HepG2 (cell line): ENCODE measurements around the gene GPRC5D. TPM values are rescaled to one million over a fixed set of nuclear protein-coding genes. Genes with fewer than 3 reads are reported as not detected.

ENCODE experiments used
- ATAC-seq: fragments of 200-7000 bp; cut with Tn5 transposase; 3 replicates; pipeline ENCODE4 v1.9.1; 2020; ENCODE audit warnings: mild to moderate bottlenecking, moderate library complexity
- BruUV-seq: library from RNA; stranded (reverse); fragments of 400-500 nt; replicated peaks from 2 replicates; lab custom pipeline; 2021; lab: Mats Ljungman, UMichigan
- CTCF ChIA-PET: fragments of 300-600 bp; formaldehyde crosslinking; extraction: SDS; loops from one replicate; lab custom pipeline; 2021; ENCODE audit warnings: low total read pairs, inconsistent platforms, low intra/inter-chr PET ratio; lab: Yijun Ruan, JAX
- POLR2A ChIA-PET: fragments of 350-600 bp; sonication (Branson Sonifier 250); formaldehyde crosslinking; loops from one replicate; lab custom pipeline; 2020; ENCODE audit warnings: antibody characterized with exemption, inconsistent platforms; lab: Yijun Ruan, JAX
- DNase-seq: peaks from one replicate; pipeline ENCODE4 v3.0.0-alpha.2; 2015; ENCODE audit warnings: low spot score
- FAIRE-seq: peaks from 3 replicates; lab custom pipeline; 2011; peaks lifted over from hg19 to GRCh38; lab: Jason Lieb, UNC
- H2AFZ ChIP-seq: one replicate; pipeline ENCODE4 v1.6.1; 2011; ENCODE audit warnings: low read length, inconsistent platforms
- H3K27ac ChIP-seq: fragments of 300-600 bp; 3 replicates; pipeline ENCODE4 v1.8.0; 2011; ENCODE audit warnings: mixed run types, mild to moderate bottlenecking, mixed read lengths, low read length, inconsistent platforms; ENCODE audit not compliant: insufficient read depth; ENCODE audit errors: extremely low read length
- H3K27me3 ChIP-seq, 2 experiments: fragments of 200-600 bp in 1 of 2; 2 replicates in 1 of 2; 3 replicates in 1 of 2; pipeline versions ENCODE4 v1.6.0 to v1.8.0; 2011; ENCODE audit warnings: low read length in 2 of 2, mild to moderate bottlenecking in 2 of 2, moderate library complexity in 2 of 2, inconsistent platforms in 1 of 2; ENCODE audit not compliant: insufficient read depth in 2 of 2, control insufficient read depth in 1 of 2
- H3K36me3 ChIP-seq, 2 experiments: fragments of 200-600 bp in 1 of 2; replicated peaks in 1 of 2; 2 replicates in 1 of 2; 3 replicates in 1 of 2; pipeline versions ENCODE4 v1.5.1 to v1.8.0; 2011; ENCODE audit warnings: low read length in 2 of 2, inconsistent platforms in 1 of 2; ENCODE audit not compliant: insufficient read depth in 2 of 2, control insufficient read depth in 1 of 2
- H3K4me1 ChIP-seq: 2 replicates; pipeline ENCODE4 v1.5.1; 2012; ENCODE audit warnings: low read length, inconsistent platforms; ENCODE audit not compliant: insufficient read depth
- H3K4me2 ChIP-seq: 2 replicates; pipeline ENCODE4 v1.6.0; 2011; ENCODE audit warnings: low read depth, low read length, inconsistent platforms
- H3K4me3 ChIP-seq, 3 experiments: fragments of 200-600 bp in 1 of 3; sonication (generic), shearing (Covaris generic) in 1 of 3; replicated peaks in 1 of 3; 2 replicates each; pipeline ENCODE4 v1.5.1; 2011 to 2016; ENCODE audit warnings: low read length in 3 of 3, inconsistent platforms in 2 of 3, low read depth in 2 of 3, mild to moderate bottlenecking in 2 of 3, control low read depth in 1 of 3, mixed read lengths in 1 of 3; ENCODE audit not compliant: insufficient read depth in 1 of 3
- H3K79me2 ChIP-seq: one replicate; pipeline ENCODE4 v1.6.1; 2011; ENCODE audit warnings: low read length, inconsistent platforms; ENCODE audit not compliant: insufficient read depth
- H3K9ac ChIP-seq: 2 replicates; pipeline ENCODE4 v1.6.0; 2011; ENCODE audit warnings: mild to moderate bottlenecking, low read depth, low read length, inconsistent platforms; ENCODE audit not compliant: insufficient read depth
- H3K9me3 ChIP-seq: 2 replicates; pipeline ENCODE4 v1.5.1; 2012; ENCODE audit warnings: mild to moderate bottlenecking, low read length
- H4K20me1 ChIP-seq: 2 replicates; pipeline ENCODE4 v1.6.0; 2011; ENCODE audit warnings: inconsistent platforms, mild to moderate bottlenecking, low read length, moderate library complexity; ENCODE audit not compliant: insufficient read depth
- CC2D1A ChIP-seq: sonication (generic); formaldehyde crosslinking; IDR thresholded peaks from 2 replicates; pipeline ENCODE4 v1.8.1; 2023; ENCODE audit warnings: mild to moderate bottlenecking, missing genetic modification reagents
- FOXC1 ChIP-seq: sonication (generic); formaldehyde crosslinking; IDR thresholded peaks from 2 replicates; pipeline ENCODE4 v1.8.0; 2022; ENCODE audit warnings: mild to moderate bottlenecking, missing genetic modification reagents, borderline replicate concordance
- HIVEP1 ChIP-seq: sonication (generic); formaldehyde crosslinking; IDR thresholded peaks from 2 replicates; pipeline ENCODE4 v1.4.0; 2020; ENCODE audit warnings: mild to moderate bottlenecking, missing genetic modification reagents
- HNF1A ChIP-seq, 2 experiments: sonication (generic) in 1 of 2; formaldehyde crosslinking in 1 of 2; IDR thresholded peaks; 2 replicates each; pipeline versions ENCODE4 v1.4.0 to v1.6.1; 2016 to 2020; ENCODE audit warnings: borderline replicate concordance in 1 of 2, low read depth in 1 of 2, mild to moderate bottlenecking in 1 of 2, missing genetic modification reagents in 1 of 2
- HNF4A ChIP-seq: sonication (generic); formaldehyde crosslinking; IDR thresholded peaks from 2 replicates; pipeline ENCODE4 v1.4.0; 2020; ENCODE audit warnings: missing genetic modification reagents
- MLX ChIP-seq: IDR thresholded peaks from 2 replicates; pipeline ENCODE4 v1.6.1; 2016
- NCOR1 ChIP-seq: fragments of 200-600 bp; sonication (generic); IDR thresholded peaks from 2 replicates; pipeline ENCODE4 v1.7.0; 2017; ENCODE audit warnings: antibody characterized with exemption, low read length, borderline replicate concordance
- ONECUT2 ChIP-seq: sonication (generic); formaldehyde crosslinking; IDR thresholded peaks from 2 replicates; pipeline ENCODE4 v1.4.0; 2020; ENCODE audit warnings: missing genetic modification reagents
- SKI ChIP-seq: fragments of 450-650 bp; IDR thresholded peaks from one replicate; pipeline ENCODE4 v1.6.1; 2018; ENCODE audit warnings: mild to moderate bottlenecking; ENCODE audit not compliant: partially characterized antibody
- ZFAT ChIP-seq: sonication (generic); formaldehyde crosslinking; conservative IDR thresholded peaks from 2 replicates; pipeline ENCODE4 v1.8.1; 2023; ENCODE audit warnings: missing genetic modification reagents, inconsistent platforms
- ZFP91 ChIP-seq: sonication (generic); formaldehyde crosslinking; IDR thresholded peaks from 2 replicates; pipeline ENCODE4 v1.9.0; 2022; ENCODE audit warnings: missing genetic modification reagents, mild to moderate bottlenecking, borderline replicate concordance
- ZHX1 ChIP-seq: sonication (generic); formaldehyde crosslinking; IDR thresholded peaks from 2 replicates; pipeline ENCODE4 v1.8.1; 2022; ENCODE audit warnings: low read depth, mild to moderate bottlenecking, missing genetic modification reagents
- ZNF446 ChIP-seq: sonication (generic); formaldehyde crosslinking; IDR thresholded peaks from 2 replicates; pipeline ENCODE4 v1.5.0; 2020; ENCODE audit warnings: mild to moderate bottlenecking, missing genetic modification reagents
- WGBS: methylation state at CpG from one replicate; pipeline ENCODE4 v1.1.6; 2017; ENCODE audit warnings: low lambda C conversion rate; 5-methylcytosine and 5-hydroxymethylcytosine counted together
- in situ Hi-C: cut with HindIII; loops from 2 replicates; pipeline ENCODE4 v1.10.0; 2017; ENCODE audit warnings: low pct_unique_long_range_greater_than_20kb; ENCODE audit not compliant: extremely low pct_ligation_motif_present
- intact Hi-C: fragments of 100-400 bp; cut with micrococcal nuclease; formaldehyde crosslinking; loops from one replicate; pipeline ENCODE4 v1.10.0; 2022; ENCODE audit not compliant: unreplicated experiment
- polyA plus RNA-seq, 8 experiments: library from polyadenylated mRNA; depleted of rRNA in 3 of 8; stranded (reverse) in 7 of 8; unstranded in 1 of 8; fragments of >200 nt; fragmentation: Illumina TruSeq in 4 of 8; extraction: Trizol in 4 of 8; gene quantifications; 2 replicates each; pipeline versions ENCODE4 v1.2.1 to v1.2.3, GENCODE V29; 2011 to 2016; ENCODE audit warnings: low read depth in 4 of 8, missing spikeins in 1 of 8, mixed read lengths in 1 of 8; ENCODE audit not compliant: insufficient read depth in 1 of 8
- total RNA-seq, 5 experiments: library from RNA; depleted of rRNA; stranded (reverse); fragments of >200 nt; fragmentation: Illumina TruSeq; extraction: Trizol; gene quantifications; 2 replicates each; pipeline ENCODE4 v1.2.3, GENCODE V29; 2016; ENCODE audit warnings: low read depth in 1 of 5

Gene GPRC5D
- total and polyA plus RNA-seq, 2 of the 13 experiments (the other 11 are each of a cell fraction or from before 2014, with no cell fraction given) = not detected

- TF ChIP-seq NCOR1 = no peak
- no peak for TF ChIP-seq HNF4A (CRISPR knock-in tag)
- no peak for TF ChIP-seq HIVEP1
Observed at GRCh38 chr12:12898911-12899511, 53.0 kb downstream of the GPRC5D start (continued).

- WGBS = 48% methylated on average over 9 of the region's 9 CpGs
- ATAC-seq (no peak), FAIRE-seq (no peak), DNase-seq (no peak)
- no peak overlapping the region for H3K9ac ChIP-seq
- BruUV-seq = no TSS peak
- H3K4me1 ChIP-seq = 0 out of 2 replicates have a peak, but pooled peaks cover 9% of the 10 kb centered on the region
- peaks cover 1 to 10% of the 10 kb centered on the region in 2 experiments; a peak in 3 of 5 replicates for H3K27me3 ChIP-seq
- H3K4me3 ChIP-seq = no peak overlapping the region
- intact Hi-C loops = no loop called here
- no peak overlapping the region for H3K27ac ChIP-seq
- H3K79me2 ChIP-seq = no peaks in the 10 kb centered on the region
- in situ Hi-C loops = no loop called here
- H3K4me2 ChIP-seq = no peak overlapping the region
- ChIA-PET CTCF (no interaction called here), POLR2A (no interaction called here)
- H3K9me3 ChIP-seq = no peaks in the 10 kb centered on the region
- no peaks in the 10 kb centered on the region for H3K36me3 ChIP-seq
- H4K20me1 ChIP-seq = no peaks in the 10 kb centered on the region
- no peak overlapping the region for H2AFZ ChIP-seq
- no peak for TF ChIP-seq ZNF446 (CRISPR knock-in tag)
- no peak for TF ChIP-seq ZFP91 (CRISPR knock-in tag)
- no peak for TF ChIP-seq SKI
- no peak for TF ChIP-seq HNF1A (IDR thresholded peaks at IDR 0.05; ENCODE audit: low read depth)
- no peak for TF ChIP-seq HNF1A (CRISPR knock-in tag; IDR thresholded peaks at IDR 0.05; ENCODE audit: borderline replicate concordance)
- TF ChIP-seq ZHX1 (CRISPR knock-in tag) = no peak
- TF ChIP-seq ONECUT2 (CRISPR knock-in tag) = no peak
- TF ChIP-seq CC2D1A (CRISPR knock-in tag) = no peak
- no peak for TF ChIP-seq ZFAT
- no peak for TF ChIP-seq FOXC1 (CRISPR knock-in tag)
- no peak for TF ChIP-seq MLX (CRISPR knock-in tag)
Observed at GRCh38 chr12:12898136-12898717, 53.7 kb downstream of the GPRC5D start.
